ENCODE data around the gene TXNDC17.
"Not testable (repeated sequence)": the region's sequence is repeated elsewhere in the genome, so short reads cannot be mapped to it uniquely, and the experiment has no call there.

The TXNDC17 gene

GRCh38 chr17:6640536-6641246 is at the start of gene TXNDC17, which contains the start of gene KIAA0753:
TXNDC17 (plus strand) TSS chr17:6641060; CDS start chr17:6641083, 23 bp downstream.
KIAA0753 (minus strand) TSS chr17:6640711; CDS start chr17:6635103, 5,608 bp downstream.
- TF ChIP-seq CTCF (IDR thresholded peaks at IDR 0.05; ENCODE audit: low read depth, low read length, missing control alignments), result no peak
- peak within 1 kb of the TSS; percentile 66 for H3K4me3 ChIP-seq (ENCODE audit: low read depth, low read length)
- DNase-seq (ENCODE audit: low read depth), result peak; percentile 82

- no peak overlapping the region for H3K4me3 ChIP-seq (ENCODE audit: low read depth, low read length)
- no peak for DNase-seq (ENCODE audit: low read depth)
- no peak for TF ChIP-seq CTCF (IDR thresholded peaks at IDR 0.05; ENCODE audit: low read depth, low read length, missing control alignments)
Measured at GRCh38 chr17:6591599-6592158, 49.2 kb upstream of the TXNDC17 start.

GRCh38 chr17:6592173-6592572 is 48.7 kb upstream of the TXNDC17 start:
- no peak overlapping the region for H3K4me3 ChIP-seq (ENCODE audit: low read depth, low read length)
- no peak for DNase-seq (ENCODE audit: low read depth)
- TF ChIP-seq CTCF (IDR thresholded peaks at IDR 0.05; ENCODE audit: low read depth, low read length, missing control alignments), result no peak

- not testable (repeated sequence) for DNase-seq (ENCODE audit: low read depth); H3K4me3 ChIP-seq (ENCODE audit: low read depth, low read length)
Measured at GRCh38 chr17:6593371-6593770, 47.5 kb upstream of the TXNDC17 start.

GRCh38 chr17:6596081-6596480 is 44.8 kb upstream of the TXNDC17 start:
- DNase-seq (ENCODE audit: low read depth), result no peak
- no peak for TF ChIP-seq CTCF (IDR thresholded peaks at IDR 0.05; ENCODE audit: low read depth, low read length, missing control alignments)
- H3K4me3 ChIP-seq (ENCODE audit: low read depth, low read length), result no peak overlapping the region

- H3K4me3 ChIP-seq (ENCODE audit: low read depth, low read length), result no peak overlapping the region
- no peak for DNase-seq (ENCODE audit: low read depth)
- no peak for TF ChIP-seq CTCF (IDR thresholded peaks at IDR 0.05; ENCODE audit: low read depth, low read length, missing control alignments)
Measured at GRCh38 chr17:6596511-6596910, 44.3 kb upstream of the TXNDC17 start.

GRCh38 chr17:6596941-6597340 is 43.9 kb upstream of the TXNDC17 start:
- TF ChIP-seq CTCF (IDR thresholded peaks at IDR 0.05; ENCODE audit: low read depth, low read length, missing control alignments), result no peak

More at GRCh38 chr17:6596941-6597340, 43.9 kb upstream of the TXNDC17 start:
- DNase-seq (ENCODE audit: low read depth), result no peak
- no peak overlapping the region for H3K4me3 ChIP-seq (ENCODE audit: low read depth, low read length)
